OCI-LY1 (cell line): ENCODE data around the gene TM4SF5.

ENCODE experiments used
- CTCF ChIP-seq: fragments of 200-600 bp; sonication (generic), shearing (Covaris generic); IDR thresholded peaks from 2 replicates; pipeline ENCODE4 v1.5.1; 2017; ENCODE audit warnings: mild to moderate bottlenecking, antibody characterized with exemption, low read length, moderate library complexity, mixed read lengths
- EZH2 ChIP-seq: fragments of 200-600 bp; sonication (generic), shearing (Covaris generic); IDR thresholded peaks from 2 replicates; pipeline ENCODE4 v1.8.0; 2017; ENCODE audit warnings: borderline replicate concordance, mixed run types, mild to moderate bottlenecking, antibody characterized with exemption, low read length, moderate library complexity, mixed read lengths

GRCh38 chr17:4788159-4788806 is 16.6 kb downstream of the TM4SF5 start:
- TF ChIP-seq CTCF (no peak), EZH2 (no peak)
